ENCODE data around the gene SORCS2.
A peak's percentile ranks its signal among the peaks of the same experiment; 100 is the strongest.

Gene SORCS2

GRCh38 chr4:7427831-7428260 lies 235.5 kb downstream of the SORCS2 start:
- DNase-seq (ENCODE audit: low read depth, low spot score) = no peak

GRCh38 chr4:7428261-7429068 lies 236.1 kb downstream of the SORCS2 start:
- peak; percentile 7 for DNase-seq (ENCODE audit: low read depth, low spot score)

GRCh38 chr4:7429069-7429416 lies 236.7 kb downstream of the SORCS2 start:
- DNase-seq (ENCODE audit: low read depth, low spot score) = no peak

- DNase-seq (ENCODE audit: low read depth, low spot score) = no peak
These were observed 237.3 kb downstream of the SORCS2 start for GRCh38 chr4:7429601-7430078.

GRCh38 chr4:7430368-7430964 lies 238.1 kb downstream of the SORCS2 start:
- peak; percentile 45 for DNase-seq (ENCODE audit: low read depth, low spot score)

GRCh38 chr4:7430965-7431695 lies 238.8 kb downstream of the SORCS2 start:
- no peak for DNase-seq (ENCODE audit: low read depth, low spot score)

- DNase-seq (ENCODE audit: low read depth, low spot score) = no peak
These were observed 239.6 kb downstream of the SORCS2 start for GRCh38 chr4:7431696-7432530.

- DNase-seq (ENCODE audit: low read depth, low spot score) = no peak
These were observed 240.4 kb downstream of the SORCS2 start for GRCh38 chr4:7432531-7433375.

GRCh38 chr4:7433376-7434140 lies 241.2 kb downstream of the SORCS2 start:
- no peak for DNase-seq (ENCODE audit: low read depth, low spot score)

GRCh38 chr4:7434141-7434765 lies 241.9 kb downstream of the SORCS2 start:
- DNase-seq (ENCODE audit: low read depth, low spot score) = no peak

GRCh38 chr4:7434766-7435150 lies 242.4 kb downstream of the SORCS2 start, which contains the start of gene PSAPL1:
TSS of gene PSAPL1 (minus strand) at chr4:7434930. CDS start at chr4:7434879, 51 bp downstream.
- peak; percentile 17 for DNase-seq (ENCODE audit: low read depth, low spot score)

GRCh38 chr4:7435471-7436061 lies 243.2 kb downstream of the SORCS2 start:
- DNase-seq (ENCODE audit: low read depth, low spot score) = no peak

- no peak for DNase-seq (ENCODE audit: low read depth, low spot score)
These were observed 243.9 kb downstream of the SORCS2 start for GRCh38 chr4:7436256-7436655.

- DNase-seq (ENCODE audit: low read depth, low spot score) = no peak
These were observed 247.4 kb downstream of the SORCS2 start for GRCh38 chr4:7439699-7440098.

GRCh38 chr4:7441201-7441600 lies 248.9 kb downstream of the SORCS2 start:
- no peak for DNase-seq (ENCODE audit: low read depth, low spot score)

- DNase-seq (ENCODE audit: low read depth, low spot score) = no peak
These were observed 250.3 kb downstream of the SORCS2 start for GRCh38 chr4:7442574-7443162.

GRCh38 chr4:7444314-7444713 lies 252.0 kb downstream of the SORCS2 start:
- DNase-seq (ENCODE audit: low read depth, low spot score) = no peak

- no peak for DNase-seq (ENCODE audit: low read depth, low spot score)
These were observed 252.4 kb downstream of the SORCS2 start for GRCh38 chr4:7444731-7445130.

- DNase-seq (ENCODE audit: low read depth, low spot score) = no peak
These were observed 254.9 kb downstream of the SORCS2 start for GRCh38 chr4:7447236-7447635.

All from iPS DF 19.7 (cell line).